Esophagus muscularis mucosa (tissue), 4 donors: ENCODE results near the gene MYH14.

Source experiments
- CTCF ChIP-seq, 3 experiments: fragments of 200-600 bp in 2 of 3; fragments of 450-650 bp in 1 of 3; sonication (generic) in 2 of 3; IDR thresholded peaks; one replicate each; pipeline ENCODE4 v1.5.1; 2017 to 2019; ENCODE audit warnings: antibody characterized with exemption in 3 of 3, mild to moderate bottlenecking in 2 of 3, moderate library complexity in 1 of 3
- EP300 ChIP-seq: sonication (generic); formaldehyde crosslinking; IDR thresholded peaks from one replicate; pipeline ENCODE4 v1.6.1; 2017; ENCODE audit warnings: antibody characterized with exemption
- POLR2A ChIP-seq: fragments of 450-650 bp; IDR thresholded peaks from one replicate; pipeline ENCODE4 v1.6.1; 2017; ENCODE audit warnings: antibody characterized with exemption, moderate library complexity, mild to moderate bottlenecking, low read depth

- TF ChIP-seq EP300, result no peak
- TF ChIP-seq POLR2A, result no peak
- TF ChIP-seq CTCF (IDR thresholded peaks at IDR 0.05), result no peak
These were observed 24.4 kb upstream of the MYH14 start for GRCh38 chr19:50178859-50179537.
